K562 (cell line): Measurements from ENCODE around the gene FBXL13. TPM values are rescaled to one million over a fixed set of nuclear protein-coding genes. Genes with fewer than 3 reads are reported as not detected.
A peak's percentile ranks its signal among the peaks of the same experiment; 100 is the strongest.
"Not testable (repeated sequence)": the region's sequence is repeated elsewhere in the genome, so short reads cannot be mapped to it uniquely, and the experiment has no call there.

ENCODE experiments used
- ATAC-seq: fragments of 200-7000 bp; cut with Tn5 transposase; 3 replicates; pipeline ENCODE4 v1.9.1; 2020; ENCODE audit warnings: moderate library complexity
- BruUV-seq: library from RNA; stranded (reverse); fragments of 400-500 nt; replicated peaks from 2 replicates; lab custom pipeline; 2021; lab: Mats Ljungman, UMichigan
- CTCF ChIA-PET: fragments of 300-600 bp; formaldehyde crosslinking; extraction: SDS; loops from one replicate; lab custom pipeline; 2021; ENCODE audit warnings: low intra/inter-chr PET ratio; lab: Yijun Ruan, JAX
- POLR2A ChIA-PET: fragments of 300-600, 350-650 bp; sonication (Branson Sonifier 250); formaldehyde crosslinking; extraction: SDS; loops from one replicate; lab custom pipeline; 2021; ENCODE audit warnings: antibody characterized with exemption, inconsistent platforms; lab: Yijun Ruan, JAX
- DNase-seq, 4 experiments: peaks; one replicate each; pipeline versions ENCODE4 v3.0.0 to v3.0.0-alpha.2; 2011 to 2018; ENCODE audit warnings: low spot score in 3 of 4, mixed read lengths in 3 of 4; ENCODE audit errors: extremely low read depth in 1 of 4
- FAIRE-seq: peaks from 2 replicates; lab custom pipeline; 2011; peaks lifted over from hg19 to GRCh38; lab: Jason Lieb, UNC
- H2AFZ ChIP-seq: 2 replicates; pipeline ENCODE4 v1.6.0; 2011; ENCODE audit warnings: low read depth, low read length, control low read depth, inconsistent platforms
- H3K27ac ChIP-seq: fragments of 200-600 bp; 3 replicates; pipeline ENCODE4 v1.8.0; 2011; ENCODE audit warnings: low read depth, mild to moderate bottlenecking, control low read depth, inconsistent platforms, low read length, moderate library complexity, mixed read lengths; ENCODE audit errors: extremely low read depth
- H3K27me3 ChIP-seq, 2 experiments: fragments of 300-600 bp in 1 of 2; 2 replicates in 1 of 2; 3 replicates in 1 of 2; pipeline versions ENCODE4 v1.6.0 to v1.8.0; 2011; ENCODE audit warnings: inconsistent platforms in 2 of 2, low read length in 2 of 2, mild to moderate bottlenecking in 1 of 2, mixed read lengths in 1 of 2, moderate library complexity in 1 of 2; ENCODE audit not compliant: control insufficient read depth in 2 of 2, insufficient read depth in 2 of 2
- H3K36me3 ChIP-seq: fragments of 300-600 bp; 3 replicates; pipeline ENCODE4 v1.8.0; 2011; ENCODE audit warnings: mild to moderate bottlenecking, low read length, inconsistent platforms; ENCODE audit not compliant: control insufficient read depth, insufficient read depth
- H3K4me1 ChIP-seq, 2 experiments: fragments of 200-600 bp in 1 of 2; replicated peaks in 1 of 2; 2 replicates in 1 of 2; 3 replicates in 1 of 2; pipeline versions ENCODE4 v1.5.1 to v1.8.0; 2011; ENCODE audit warnings: inconsistent platforms in 2 of 2, low read length in 2 of 2, mild to moderate bottlenecking in 1 of 2, mixed read lengths in 1 of 2, moderate library complexity in 1 of 2; ENCODE audit not compliant: control insufficient read depth in 2 of 2, insufficient read depth in 2 of 2
- H3K4me2 ChIP-seq: 2 replicates; pipeline ENCODE4 v1.6.1; 2011; ENCODE audit warnings: low read length, control low read depth, inconsistent platforms, mixed read lengths; ENCODE audit not compliant: insufficient read depth
- H3K4me3 ChIP-seq: fragments of 200-600 bp; sonication (generic), shearing (Covaris generic); 2 replicates; pipeline ENCODE4 v1.5.1; 2016; ENCODE audit warnings: control low read depth, inconsistent platforms
- H3K79me2 ChIP-seq: fragments of 200-600 bp; 3 replicates; pipeline ENCODE4 v1.8.0; 2011; ENCODE audit warnings: low read length, inconsistent platforms; ENCODE audit not compliant: control insufficient read depth, insufficient read depth
- H3K9ac ChIP-seq, 2 experiments: 2 replicates each; pipeline versions ENCODE4 v1.6.0 to v1.6.1; 2011; ENCODE audit warnings: low read depth in 2 of 2, low read length in 2 of 2, control low read depth in 1 of 2, inconsistent platforms in 1 of 2, mild to moderate bottlenecking in 1 of 2, mixed read lengths in 1 of 2; ENCODE audit not compliant: insufficient read depth in 1 of 2
- H3K9me1 ChIP-seq: one replicate; pipeline ENCODE4 v1.6.0; 2011; ENCODE audit warnings: inconsistent platforms, mild to moderate bottlenecking, low read length, moderate library complexity; ENCODE audit not compliant: control insufficient read depth, insufficient read depth
- H3K9me3 ChIP-seq: replicated peaks from 2 replicates; pipeline ENCODE4 v1.5.1; 2011; ENCODE audit warnings: low read depth, low read length, inconsistent platforms; ENCODE audit not compliant: control insufficient read depth, insufficient read depth
- H4K20me1 ChIP-seq: replicated peaks from 2 replicates; pipeline ENCODE4 v1.6.1; 2011; ENCODE audit warnings: low read length, inconsistent platforms, mixed read lengths; ENCODE audit not compliant: control insufficient read depth, insufficient read depth
- BCOR ChIP-seq: fragments of 450-650 bp; IDR thresholded peaks from 2 replicates; pipeline ENCODE4 v1.6.1; 2016
- PTBP1 ChIP-seq: fragments of 200-400 bp; formaldehyde crosslinking; IDR thresholded peaks from 2 replicates; pipeline ENCODE4 v1.6.1; 2017; ENCODE audit warnings: low read depth, low read length
- SIN3B ChIP-seq: fragments of 450-650 bp; IDR thresholded peaks from 2 replicates; pipeline ENCODE4 v1.6.1; 2017; ENCODE audit warnings: low read depth, mild to moderate bottlenecking, moderate library complexity
- ZNF146 ChIP-seq: IDR thresholded peaks from one replicate; pipeline ENCODE4 v1.6.1; 2018; ENCODE audit warnings: missing compliant biosample characterization; ENCODE audit not compliant: unreplicated experiment
- ZNF384 ChIP-seq: IDR thresholded peaks from 2 replicates; pipeline ENCODE4 v1.6.1; 2012; ENCODE audit warnings: low read depth, low read length, improper control_type of control experiment
- WGBS: fragments of 100-300 bp; shearing (Covaris generic); methylation state at CpG from one replicate; pipeline ENCODE4 v1.1.6; 2016; ENCODE audit warnings: low coverage, mixed read lengths; ENCODE audit not compliant: insufficient coverage; ENCODE audit errors: missing lambda C conversion rate; 5-methylcytosine and 5-hydroxymethylcytosine counted together
- in situ Hi-C: fragments of 300-500 bp; cut with MboI; formaldehyde crosslinking; loops from 4 replicates; pipeline ENCODE4 v1.15.0; 2018; ENCODE audit warnings: inconsistent platforms, mixed read lengths
- intact Hi-C: fragments of 100-400 bp; cut with micrococcal nuclease; formaldehyde crosslinking; loops from 2 replicates; pipeline ENCODE4 v1.14.2; 2022
- polyA plus RNA-seq, 8 experiments: library from polyadenylated mRNA; depleted of rRNA in 4 of 8; stranded (reverse) in 5 of 8; unstranded in 3 of 8; fragments of >200 nt; fragmentation: Nextera tagmentation in 2 of 8; fragmentation: Illumina TruSeq in 1 of 8; extraction: Ambion mirVana in 2 of 8; extraction: Trizol in 1 of 8; gene quantifications; 2 replicates each; pipeline versions ENCODE4 v1.2.1 to v1.2.3, GENCODE V29; 2011 to 2014; ENCODE audit warnings: inconsistent platforms in 1 of 8, missing spikeins in 1 of 8
- total RNA-seq, 7 experiments: library from RNA; depleted of rRNA in 6 of 7; stranded (reverse); fragments of >200 nt in 6 of 7; fragmentation: Illumina TruSeq in 2 of 7; extraction: Trizol in 2 of 7; gene quantifications; 2 replicates each; pipeline versions ENCODE4 v1.2.1 to v1.2.3, GENCODE V29; 2011 to 2021; ENCODE audit warnings: low replicate concordance in 1 of 7

The FBXL13 gene
- total and polyA plus RNA-seq, 9 of the 15 experiments (the other 6 are each of a cell fraction or from before 2014, with no cell fraction given), result 16.3 to 55.0 (median 25.4) TPM

GRCh38 chr7:103037476-103037822, 37.1 kb downstream of the FBXL13 start:
- in situ Hi-C loops, result no loop called here
- 43% methylated on average over 1 of the region's 1 CpG for WGBS
- peak overlapping the region; percentile 86 for H3K4me2 ChIP-seq

GRCh38 chr7:103034318-103034717, 40.3 kb downstream of the FBXL13 start:
- H3K79me2 ChIP-seq, H3K27me3 ChIP-seq, FAIRE-seq, H3K9me3 ChIP-seq, POLR2A ChIA-PET, H4K20me1 ChIP-seq, H3K4me2 ChIP-seq, intact Hi-C loops, H3K27ac ChIP-seq, BruUV-seq, H2AFZ ChIP-seq, H3K9me1 ChIP-seq, H3K4me3 ChIP-seq, CTCF ChIA-PET, in situ Hi-C loops, ATAC-seq, H3K9ac ChIP-seq, DNase-seq, H3K36me3 ChIP-seq: not testable (repeated sequence)
- peaks cover 6 to 15% of the 10 kb centered on the region in 2 experiments; a peak in 4 of 5 replicates for H3K4me1 ChIP-seq
- WGBS, result 80% methylated on average over 17 of the region's 20 CpGs

More at GRCh38 chr7:103037476-103037822, 37.1 kb downstream of the FBXL13 start:
- DNase-seq (peak in 1 of 4 experiments; percentile 52), FAIRE-seq (no peak), ATAC-seq (peak; percentile 81)
- Histone ChIP-seq H3K9me3 (no peaks in the 10 kb centered on the region), H3K27me3 (no peaks in the 10 kb centered on the region), H3K79me2 (no peaks in the 10 kb centered on the region), H4K20me1 (no peaks in the 10 kb centered on the region), H3K27ac (peak overlapping the region; percentile 82), H3K4me1 (peaks cover 6 to 15% of the 10 kb centered on the region in 2 experiments; a peak in 4 of 5 replicates), H3K36me3 (no peaks in the 10 kb centered on the region), H2AFZ (peak overlapping the region; percentile 97), H3K9me1 (no peaks in the 10 kb centered on the region), H3K4me3 (0 out of 2 replicates have a peak overlapping the region, but pooled peaks have one; percentile 29), H3K9ac (peak overlapping the region; percentile 65 to 72; a peak in 3 of 4 replicates)
- CTCF ChIA-PET, result no interaction called here
- POLR2A ChIA-PET, result interaction anchor here (0.6 to 2.7 kb wide), 9 partner anchors 8 to 82 kb away, joined by 3 to 16 read pairs (median 3); no protein-coding TSS in a partner anchor
- no peak for TF ChIP-seq SIN3B
- TF ChIP-seq ZNF384, result 0 out of 2 replicates have a peak, but pooled peaks have one; percentile 30
- TF ChIP-seq BCOR, result peak; percentile 13; the same call in 1 of the 2 replicates
- no peak for TF ChIP-seq ZNF146
- no peak for TF ChIP-seq PTBP1
- intact Hi-C loops, result loop anchor here (5.0 kb wide), 1 partner anchor 65 kb away; no protein-coding TSS in a partner anchor
- BruUV-seq, result no TSS peak
